ENCODE measurements around the gene PTMA.
A peak's percentile ranks its signal among the peaks of the same experiment; 100 is the strongest.

PTMA gene

GRCh38 chr2:231668981-231669380, 39.3 kb upstream of the PTMA start:
- TF ChIP-seq CTCF (conservative IDR thresholded peaks at IDR 0.05; ENCODE audit: low read length), result no peak
- no peak overlapping the region for H3K4me3 ChIP-seq (ENCODE audit: low read length)
- DNase-seq (ENCODE audit: low read depth), result no peak

DNA sequence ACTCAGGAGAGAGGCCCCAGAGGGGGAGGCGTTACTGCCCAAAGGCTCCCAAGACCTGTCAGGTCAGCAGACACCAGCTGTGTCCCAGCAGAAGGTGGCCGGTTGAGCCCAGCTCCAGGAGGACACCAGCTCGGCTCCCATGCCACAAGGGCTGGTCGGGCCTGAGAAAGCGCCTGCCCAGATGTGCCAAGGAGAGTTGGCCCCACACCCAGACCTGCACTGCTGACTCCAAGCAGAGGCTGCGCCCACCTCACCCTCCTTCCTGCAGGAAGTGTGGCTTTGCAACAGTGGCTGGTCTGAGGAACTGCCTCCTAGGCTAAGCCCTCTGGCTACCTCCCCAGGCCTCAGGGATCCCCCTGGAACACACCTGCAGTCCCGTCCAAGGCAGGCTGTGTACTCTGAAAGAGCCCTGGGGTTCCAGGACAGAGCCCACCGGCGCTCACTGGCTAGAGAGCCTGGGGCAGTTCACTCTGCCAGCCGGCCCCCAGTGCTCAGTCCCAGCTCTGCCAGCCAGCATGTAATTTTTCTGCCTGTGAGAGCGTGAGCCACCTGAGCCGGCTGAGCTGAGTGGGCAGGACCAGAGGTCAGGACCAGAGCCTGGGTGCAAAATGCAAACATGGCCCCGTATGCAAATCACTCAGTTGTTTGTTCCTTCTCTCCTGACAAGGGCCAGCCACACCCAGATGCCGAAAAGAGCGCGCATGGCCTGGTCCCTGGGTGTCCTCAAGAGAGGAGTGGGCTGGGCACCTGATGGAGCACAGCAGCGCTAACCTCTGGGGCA, 36.9 kb upstream of the PTMA start:
- no peak for DNase-seq (ENCODE audit: low read depth)
- no peak for TF ChIP-seq CTCF (conservative IDR thresholded peaks at IDR 0.05; ENCODE audit: low read length)
- no peak overlapping the region for H3K4me3 ChIP-seq (ENCODE audit: low read length)

- no peak overlapping the region for H3K4me3 ChIP-seq (ENCODE audit: low read length)
- TF ChIP-seq CTCF (conservative IDR thresholded peaks at IDR 0.05; ENCODE audit: low read length), result peak; percentile 37
- peak; percentile 48 for DNase-seq (ENCODE audit: low read depth)
Measured at GRCh38 chr2:231672617-231673347, 35.5 kb upstream of the PTMA start.

DNA sequence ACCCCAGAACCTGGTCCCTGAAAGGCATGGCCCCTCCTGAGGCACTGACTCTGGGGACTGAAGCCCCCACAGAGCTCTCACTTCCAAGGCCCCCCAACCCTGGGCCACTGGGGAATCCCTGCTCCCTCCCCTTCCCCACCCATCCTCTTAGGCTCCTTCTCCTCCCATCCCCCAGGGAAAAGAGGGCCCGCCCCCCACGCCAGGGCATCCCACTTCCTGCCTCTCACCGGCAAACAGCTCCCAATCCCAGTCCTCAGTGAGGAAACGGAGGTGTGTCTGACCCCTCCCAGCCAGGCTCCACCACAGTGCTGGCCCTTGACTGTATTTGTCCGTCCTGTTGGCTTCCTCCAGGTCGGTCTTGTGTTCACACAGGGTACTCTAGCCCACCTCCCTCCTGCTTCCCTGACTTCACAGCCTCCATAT, 35.0 kb upstream of the PTMA start:
- TF ChIP-seq CTCF (conservative IDR thresholded peaks at IDR 0.05; ENCODE audit: low read length), result no peak
- no peak overlapping the region for H3K4me3 ChIP-seq (ENCODE audit: low read length)
- peak; percentile 33 for DNase-seq (ENCODE audit: low read depth)

DNA sequence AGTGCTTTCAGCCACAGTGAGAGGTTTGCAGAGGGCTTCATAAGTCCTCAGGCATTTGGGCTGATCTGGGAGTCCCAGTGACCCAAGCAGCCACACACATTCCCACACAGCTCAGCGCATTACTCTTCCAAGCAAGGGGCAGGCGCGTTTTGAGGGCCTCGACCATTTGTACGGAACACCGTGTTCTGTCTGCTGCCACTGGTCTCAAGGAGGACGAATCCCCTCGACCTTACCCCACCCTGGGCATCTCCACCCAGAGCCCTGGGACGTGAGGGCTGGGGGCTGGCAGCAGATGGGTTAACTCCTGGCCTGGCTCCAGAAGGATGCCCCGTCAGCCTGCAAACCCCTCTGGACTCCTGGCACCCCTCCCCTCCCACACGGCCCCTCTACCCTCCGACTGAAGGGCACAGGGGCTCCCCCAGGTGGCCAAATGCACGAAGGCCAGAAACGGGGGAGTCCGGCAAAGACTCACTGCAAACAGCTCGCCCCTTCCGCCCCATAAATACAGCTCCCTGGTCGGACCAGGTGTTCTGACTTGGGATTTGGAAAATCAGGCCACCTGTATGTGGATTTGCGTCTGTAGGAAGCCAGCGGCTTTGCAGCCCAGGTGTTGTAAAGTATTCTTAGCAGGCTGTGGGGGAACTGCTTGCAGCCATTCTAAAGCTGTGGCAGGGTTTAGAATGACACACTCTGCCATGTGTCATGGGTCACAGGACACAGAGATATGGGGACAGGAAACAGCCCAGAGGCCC, 33.6 kb upstream of the PTMA start:
- H3K4me3 ChIP-seq (ENCODE audit: low read length), result no peak overlapping the region
- peak; percentile 82 for TF ChIP-seq CTCF (conservative IDR thresholded peaks at IDR 0.05; ENCODE audit: low read length)
- peak; percentile 53 for DNase-seq (ENCODE audit: low read depth)

DNA sequence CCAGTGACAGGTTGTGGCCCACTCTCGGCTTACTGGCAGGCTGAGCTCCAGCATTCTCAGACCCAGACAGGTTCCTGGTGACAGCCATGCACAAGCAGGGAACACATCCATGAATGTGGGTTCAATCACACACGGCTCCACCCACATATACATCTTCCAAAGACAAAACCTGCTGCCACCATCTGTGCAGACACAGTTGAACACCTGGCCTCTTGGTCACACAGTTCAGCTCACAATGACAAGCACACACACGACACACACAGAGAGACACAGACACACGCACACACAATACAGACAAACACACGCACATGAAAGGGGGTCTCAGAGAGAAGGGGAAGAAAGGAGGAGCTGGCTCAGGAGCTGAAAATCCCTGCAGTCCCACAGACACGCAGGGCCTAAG, 32.1 kb upstream of the PTMA start:
- no peak for TF ChIP-seq CTCF (conservative IDR thresholded peaks at IDR 0.05; ENCODE audit: low read length)
- no peak overlapping the region for H3K4me3 ChIP-seq (ENCODE audit: low read length)
- DNase-seq (ENCODE audit: low read depth), result no peak

Data from AG10803 (cell line).